ENCODE data around the gene JAKMIP3. TPM values are rescaled to one million over a fixed set of nuclear protein-coding genes. Genes with fewer than 3 reads are reported as not detected.

The JAKMIP3 gene
- total RNA-seq, 2 experiments from 2014 or later, result 0.28 to 0.36 TPM

DNA sequence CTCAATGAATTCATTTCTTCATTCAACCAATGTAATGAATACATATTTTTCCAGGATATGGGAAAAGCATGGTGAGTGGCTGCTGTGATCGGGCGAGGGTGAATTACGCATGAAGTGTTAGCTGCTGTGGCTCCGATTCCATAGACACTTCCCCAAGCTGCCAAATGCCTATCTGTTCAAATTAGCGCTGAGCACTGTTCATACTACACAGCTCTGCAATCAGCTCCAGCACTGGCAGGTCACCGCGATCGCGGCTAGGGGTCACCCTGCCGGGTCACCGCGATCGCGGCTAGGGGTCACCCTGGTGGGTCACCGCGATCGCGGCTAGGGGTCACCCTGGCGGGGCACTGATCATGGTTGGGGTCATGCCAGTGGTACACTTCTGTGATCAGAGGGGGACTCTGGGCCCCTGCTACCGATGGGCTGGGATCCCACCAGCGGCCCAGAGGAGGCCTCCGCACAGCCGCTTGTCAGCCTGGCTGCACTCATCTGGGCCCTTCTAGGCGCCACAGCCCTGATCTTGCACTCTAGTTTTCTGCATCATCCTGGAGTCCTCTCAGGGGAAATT, 49.3 kb downstream of the JAKMIP3 start:
- ATAC-seq (ENCODE audit: poor library complexity), result no peak
- no peaks in the 10 kb centered on the region for H3K36me3 Mint-ChIP-seq (ENCODE audit: low read depth)
- no peaks in the 10 kb centered on the region for H3K4me1 Mint-ChIP-seq (ENCODE audit: low read depth)

More for the DNA sequence above, 49.3 kb downstream of the JAKMIP3 start:
- Mint-ChIP-seq H3K27me3 (no peaks in the 10 kb centered on the region), H3K4me3 (no peak overlapping the region), H3K27ac (no peak overlapping the region), H3K9me3 (no peaks in the 10 kb centered on the region)
- DNase-seq, result no peak
- no peaks in the 10 kb centered on the region for H3K27me3 ChIP-seq (ENCODE audit: control insufficient read depth in 1 of 2, insufficient read depth in 2 of 2, low read length in 2 of 2)
- CTCF ChIA-PET, result no interaction called here
- TF ChIP-seq CTCF (IDR thresholded peaks at IDR 0.05), result no peak
- no peaks in the 10 kb centered on the region for H3K36me3 ChIP-seq (ENCODE audit: insufficient read depth, low read length)
- no peak overlapping the region for H3K4me3 ChIP-seq (ENCODE audit: low read length)
- H3K27ac ChIP-seq (ENCODE audit: low read depth in 1 of 2, low read length in 2 of 2), result no peak overlapping the region
- H3K9me3 ChIP-seq (ENCODE audit: control insufficient read depth in 1 of 2, insufficient read depth in 1 of 2, low read length in 2 of 2), result peaks cover 0 to 5% of the 10 kb centered on the region in 2 experiments
- H3K4me1 ChIP-seq (ENCODE audit: insufficient read depth, low read length), result no peaks in the 10 kb centered on the region
- POLR2A ChIA-PET, result no interaction called here
- intact Hi-C loops (cut with DNase I, micrococcal nuclease), result no loop called here

Other genes starting within 250 kb of the JAKMIP3 start
- 10 to 100 TPM; 32.6 to 32.9 TPM for gene PPP2R2D, start 164.9 kb upstream of the JAKMIP3 start, total RNA-seq
- 10 to 100 TPM; 21.0 to 23.6 TPM for gene BNIP3, start 84.0 kb upstream of the JAKMIP3 start, total RNA-seq
- under 1 TPM; 0.64 to 0.96 TPM for gene DPYSL4, start 121.0 kb downstream of the JAKMIP3 start, total RNA-seq
- gene STK32C, start 242.0 kb downstream of the JAKMIP3 start, total RNA-seq, result 1 to 10 TPM; 4.9 to 5.2 TPM